CD4-positive, alpha-beta T cell treated with Interleukin-12 subunit alpha and Interleukin-12 subunit beta, for 1 hour (primary cell): ENCODE data around the gene GPR75.
"Not testable (repeated sequence)": the region's sequence is repeated elsewhere in the genome, so short reads cannot be mapped to it uniquely, and the experiment has no call there.

Source experiments
- DNase-seq: peaks from one replicate; pipeline ENCODE4 v3.0.0-alpha.2; 2020

Gene GPR75

DNA sequence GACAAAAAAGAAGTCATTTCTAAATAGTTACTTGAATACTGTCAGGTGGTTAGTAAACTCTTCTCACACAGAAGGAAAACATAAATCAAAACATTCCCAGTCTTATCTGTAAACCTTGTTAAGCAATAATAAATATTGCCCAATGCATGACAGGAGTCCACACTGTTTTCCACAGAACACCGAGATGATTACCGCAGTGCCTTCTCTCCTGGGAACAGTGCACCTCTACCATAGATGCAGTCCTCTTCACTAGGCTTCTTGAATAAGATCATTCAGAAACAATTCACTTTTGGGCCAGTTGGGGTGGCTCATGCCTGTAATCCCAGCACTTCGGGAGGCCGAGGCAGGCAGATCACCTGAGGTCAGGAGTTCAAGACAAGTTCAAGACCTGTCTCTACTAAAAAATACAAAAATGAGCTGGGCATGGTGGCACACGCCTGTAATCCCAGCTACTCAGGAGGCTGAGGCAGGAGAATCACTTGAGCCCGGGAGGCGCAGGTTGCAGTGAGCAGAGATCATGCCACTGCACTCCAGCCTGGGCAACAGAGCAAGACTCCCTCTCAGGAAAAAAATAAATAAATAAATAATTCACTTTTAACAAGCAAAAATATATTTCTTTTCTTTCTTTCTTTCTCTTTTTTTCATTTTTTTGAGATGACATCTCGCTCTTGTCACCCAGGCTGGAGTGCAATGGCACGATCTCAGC is 8.6 kb downstream of the GPR75 start:
- DNase-seq: not testable (repeated sequence)

DNA sequence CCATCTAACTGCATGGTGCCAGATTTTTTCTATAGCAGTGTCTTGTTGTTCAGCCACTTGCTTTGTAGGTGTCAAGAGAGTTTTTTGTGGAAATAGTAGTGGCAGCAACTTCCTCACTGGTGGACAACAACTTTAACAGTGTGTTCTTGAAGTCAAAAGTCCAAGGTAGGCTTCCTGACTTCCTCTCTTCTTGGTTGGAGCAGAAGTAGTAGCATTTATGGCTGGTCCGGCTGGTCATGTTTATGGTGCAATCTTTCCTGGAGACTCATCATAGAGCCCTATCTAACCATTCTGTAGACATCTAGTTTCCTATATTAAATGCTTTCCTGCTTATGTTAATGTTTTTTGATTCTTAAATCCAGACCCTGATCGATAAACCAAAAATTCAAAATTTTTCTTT is 11.7 kb downstream of the GPR75 start:
- no peak for DNase-seq

DNA sequence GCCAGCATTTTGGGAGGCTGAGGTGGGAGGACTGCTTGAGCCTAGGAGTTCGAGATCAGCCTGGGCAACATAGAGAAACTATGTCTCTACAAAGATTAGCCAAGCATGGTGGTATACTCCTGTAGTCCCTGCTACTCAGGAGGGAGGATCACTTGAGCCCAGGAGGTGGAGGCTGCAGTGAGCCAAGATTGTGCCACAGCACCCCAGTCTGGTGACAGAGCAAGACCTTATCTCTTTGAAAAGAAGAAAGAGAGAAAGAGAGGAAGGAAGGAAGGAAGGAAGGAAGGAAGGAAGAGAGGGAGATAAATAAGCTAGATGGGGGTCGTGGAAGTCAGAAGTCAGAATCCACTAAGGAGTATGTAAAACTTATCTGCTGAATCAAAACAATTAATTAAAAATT is 16.2 kb downstream of the GPR75 start:
- no peak for DNase-seq

DNA sequence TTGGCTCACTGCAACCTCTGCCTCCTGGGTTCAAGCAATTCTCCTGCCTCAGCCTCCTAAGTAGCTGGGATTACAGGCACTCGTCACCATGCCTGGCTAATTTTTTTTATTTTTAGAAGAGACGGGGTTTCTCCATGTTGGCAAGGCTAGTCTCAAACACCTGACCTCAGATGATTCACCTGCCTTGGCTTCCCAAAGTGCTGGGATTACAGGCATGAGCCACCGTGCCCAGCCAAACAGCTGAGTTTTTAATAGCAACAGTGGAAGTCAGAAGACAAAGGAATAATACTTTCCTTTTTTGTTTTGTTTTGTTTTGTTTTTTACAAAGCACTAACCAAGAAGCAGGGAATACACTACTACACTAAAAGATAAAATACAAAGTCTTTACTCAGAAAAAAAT is 16.9 kb downstream of the GPR75 start:
- DNase-seq: no peak

DNA sequence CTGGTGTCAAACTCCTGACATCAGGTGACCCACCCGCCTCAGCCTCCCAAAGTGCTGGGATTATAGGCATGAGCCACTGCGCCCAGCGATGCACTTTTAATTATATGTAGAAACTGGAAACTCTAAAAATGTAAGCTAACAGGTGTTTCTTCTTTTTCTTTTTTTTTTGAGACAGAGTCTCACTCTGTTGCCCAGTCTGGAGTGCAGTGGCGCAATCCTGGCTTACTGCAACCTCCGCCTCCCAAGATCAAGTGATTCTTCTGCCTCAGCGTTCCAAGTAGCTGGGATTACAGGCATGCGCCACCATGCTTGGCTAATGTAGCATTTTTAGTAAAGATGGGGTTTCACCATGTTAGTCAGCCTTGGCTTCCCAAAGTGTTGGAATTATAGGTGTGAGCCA is 18.1 kb downstream of the GPR75 start:
- DNase-seq: not testable (repeated sequence)

DNA sequence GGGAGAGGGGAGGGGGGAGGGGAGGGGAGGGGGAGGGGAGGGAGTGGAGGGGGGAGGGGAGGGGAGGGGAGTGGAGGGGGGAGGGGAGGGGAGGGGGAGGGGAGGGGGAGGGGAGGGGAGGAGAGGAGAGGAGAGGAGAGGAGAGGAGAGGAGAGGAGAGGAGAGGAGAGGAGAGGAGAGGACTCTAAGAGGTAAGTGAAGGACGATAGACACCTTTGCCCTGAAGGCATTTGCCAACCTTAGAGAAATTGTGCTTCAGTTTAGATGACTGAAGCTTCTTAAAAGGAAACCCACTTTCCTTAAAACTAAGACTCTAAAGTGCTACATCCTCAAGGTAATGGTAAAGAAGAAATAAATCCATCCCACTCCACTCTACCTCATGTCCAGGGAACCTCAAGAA is 19.2 kb downstream of the GPR75 start:
- DNase-seq: no peak

DNA sequence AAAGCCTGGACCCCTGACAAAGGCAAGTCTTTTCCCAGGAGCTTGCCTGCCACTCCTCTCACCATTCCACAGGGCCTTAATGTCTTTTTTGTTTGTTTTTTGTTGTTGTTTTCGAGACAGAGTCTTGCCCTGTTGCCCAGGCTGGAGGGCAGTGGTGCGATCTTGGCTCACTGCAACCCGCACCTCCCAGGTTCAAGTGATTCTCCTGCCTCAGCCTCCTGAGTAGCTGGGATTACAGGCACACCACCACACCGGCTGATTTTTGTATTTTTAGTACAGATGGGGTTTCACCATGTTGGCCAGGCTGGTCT is 29.8 kb downstream of the GPR75 start:
- not testable (repeated sequence) for DNase-seq

DNA sequence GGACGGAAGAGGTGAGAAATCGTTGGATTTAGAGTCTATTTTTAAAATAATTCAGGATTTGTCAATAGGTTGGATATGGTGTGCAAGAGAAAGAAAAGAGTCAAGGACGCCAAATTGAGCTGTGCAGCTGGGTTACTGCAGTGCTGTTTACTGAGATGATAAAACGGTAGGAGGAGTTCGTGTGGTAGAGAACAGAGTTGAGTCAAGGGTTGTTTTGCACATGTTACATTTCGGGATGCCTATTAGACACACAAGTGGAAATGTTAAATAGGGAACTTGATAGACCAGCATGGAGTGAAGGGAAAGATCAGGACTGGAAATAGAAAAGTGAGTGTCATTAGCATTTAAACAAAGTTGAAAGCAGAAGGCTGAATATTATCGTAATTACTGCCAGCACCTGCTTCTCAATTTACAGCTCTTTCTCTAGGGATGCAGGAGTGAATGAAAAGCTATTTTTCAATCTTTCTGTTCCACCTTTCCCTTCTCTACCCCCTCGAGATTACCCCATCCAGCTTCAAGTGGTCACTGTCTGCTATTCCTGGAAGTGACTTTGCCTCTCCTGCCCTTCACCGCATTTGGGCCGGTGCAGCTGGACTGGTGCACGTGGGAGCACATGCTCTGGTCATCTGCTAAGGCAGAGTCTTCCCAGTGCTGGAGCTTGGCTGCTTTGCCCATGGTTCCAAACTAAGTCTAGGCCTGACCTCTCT is 30.3 kb downstream of the GPR75 start:
- DNase-seq: no peak

DNA sequence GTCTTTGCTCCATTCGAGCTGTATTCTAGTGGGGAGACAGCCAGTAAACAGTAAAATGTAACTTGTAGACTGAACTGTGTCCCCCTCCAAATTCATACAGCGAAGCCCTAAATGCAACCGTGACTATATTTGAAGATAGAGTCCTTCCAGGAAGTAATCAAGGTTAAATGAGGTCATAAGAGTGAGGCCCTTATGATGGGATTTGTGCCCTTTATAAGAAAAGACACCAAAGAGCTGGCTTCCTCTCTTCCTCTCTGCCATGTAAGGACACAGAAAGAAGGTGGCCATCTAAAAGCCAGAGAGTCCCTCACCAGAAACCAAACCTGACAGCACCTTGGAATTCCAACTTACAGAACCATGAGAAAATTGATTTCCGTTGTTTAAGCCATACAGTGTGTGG is 31.4 kb downstream of the GPR75 start:
- DNase-seq: no peak

DNA sequence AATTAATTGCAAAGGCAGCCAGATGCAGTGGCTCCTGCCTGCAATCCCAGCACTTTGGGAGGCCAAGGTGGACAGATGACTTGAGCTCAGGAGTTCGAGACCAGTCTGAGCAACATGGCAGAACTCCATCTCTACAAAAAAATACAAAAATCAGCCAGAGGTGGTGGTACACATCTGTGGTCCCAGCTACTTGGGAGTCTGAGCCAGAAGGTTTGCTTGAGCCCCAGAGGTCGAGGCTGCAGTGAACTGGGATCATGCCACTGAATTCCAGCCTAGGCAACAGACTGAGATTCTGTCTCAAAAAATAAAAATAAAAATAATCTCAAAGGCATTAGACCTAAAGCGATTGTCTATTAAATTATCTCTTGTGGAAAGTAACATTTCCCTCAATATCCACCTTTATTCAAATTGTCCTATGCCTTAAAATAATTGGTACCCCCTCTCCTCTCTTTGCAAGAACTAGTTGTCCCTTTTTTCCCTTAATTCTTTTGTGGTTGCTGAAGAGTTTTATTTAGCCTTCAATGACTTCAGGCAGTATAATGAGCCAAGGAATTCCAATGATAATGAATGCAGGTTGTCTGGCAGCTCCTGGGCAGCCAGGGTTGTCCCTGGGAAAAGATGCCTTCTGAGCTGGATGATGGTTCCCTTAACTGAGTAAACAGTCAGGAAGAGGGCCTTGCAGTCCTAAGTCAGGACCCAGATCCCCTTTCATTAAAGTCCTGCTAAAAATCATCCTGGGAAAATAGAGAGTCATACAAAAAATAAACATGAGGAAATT is 32.2 kb downstream of the GPR75 start:
- DNase-seq: no peak

DNA sequence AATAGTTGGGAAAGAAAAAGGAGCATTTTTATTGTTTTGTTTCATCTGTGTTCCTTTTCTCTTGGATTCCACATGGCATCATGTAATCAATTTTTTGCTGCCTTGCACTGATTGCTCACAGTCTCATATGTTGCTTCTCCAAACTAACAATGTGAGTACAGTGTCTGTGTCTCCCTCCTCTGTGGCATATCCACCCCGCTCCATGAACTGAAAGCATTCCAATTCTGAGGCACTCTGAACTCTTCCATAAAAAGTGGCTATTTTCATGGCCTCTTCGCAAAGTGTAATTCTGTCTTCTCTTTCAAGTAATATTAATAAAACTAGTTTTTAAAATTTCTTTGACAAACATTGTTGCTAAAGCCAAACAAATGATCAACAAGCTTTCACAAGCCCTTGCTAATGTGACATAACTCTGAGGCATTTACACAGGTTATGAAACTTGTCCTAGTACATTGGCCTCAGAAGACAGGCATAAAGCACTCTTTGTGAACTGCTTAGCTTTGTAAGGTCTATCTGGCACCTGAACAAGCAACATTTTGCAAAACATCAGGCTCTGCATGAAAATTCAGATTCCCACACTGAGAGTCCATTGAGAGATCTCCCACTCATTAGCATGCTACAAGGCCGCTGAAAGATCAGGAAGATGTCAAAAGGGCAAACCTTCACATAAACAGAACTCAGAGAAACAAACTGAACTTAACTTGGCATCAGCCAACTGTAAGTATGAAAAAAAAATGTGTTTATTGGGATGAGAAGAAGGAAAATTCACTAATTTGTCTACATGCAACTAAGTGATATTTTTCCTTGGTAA is 33.0 kb downstream of the GPR75 start:
- no peak for DNase-seq

DNA sequence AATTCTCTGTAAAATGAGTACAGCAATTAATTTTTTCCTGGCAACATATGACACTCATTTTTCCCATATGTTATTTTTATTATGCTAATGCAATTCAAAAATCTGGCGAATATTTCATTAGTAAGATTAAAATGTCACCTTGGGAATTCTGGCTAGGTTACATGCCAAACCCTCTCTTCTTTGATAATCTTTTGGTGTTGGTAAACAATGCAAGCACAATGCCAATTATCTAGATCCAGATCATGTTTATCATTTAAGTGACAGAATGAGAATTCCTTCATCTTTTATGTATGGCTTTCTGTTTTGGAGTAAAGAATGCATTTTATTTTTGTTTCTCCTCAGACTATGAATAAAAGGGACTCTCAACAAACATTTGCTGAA is 33.7 kb downstream of the GPR75 start:
- DNase-seq: no peak

DNA sequence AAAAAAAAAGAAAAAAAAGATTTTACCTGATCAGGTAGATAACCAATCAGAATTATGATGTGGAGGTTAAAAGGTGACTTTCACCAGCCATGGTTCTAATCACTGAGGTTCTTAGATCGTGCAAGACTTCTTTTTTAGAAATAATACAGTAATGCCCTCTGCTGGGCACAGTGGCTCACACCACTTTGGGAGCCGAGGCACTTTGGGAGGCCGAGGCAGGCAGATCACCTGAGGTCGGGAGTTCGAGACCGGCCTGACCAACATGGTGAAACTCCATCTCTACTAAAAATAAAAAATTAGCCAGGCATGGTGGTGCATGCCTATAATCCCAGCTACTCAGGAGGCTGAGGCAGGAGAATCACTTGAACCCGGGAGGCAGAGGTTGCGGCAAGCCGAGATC is 36.1 kb downstream of the GPR75 start:
- peak; percentile 2 for DNase-seq

DNA sequence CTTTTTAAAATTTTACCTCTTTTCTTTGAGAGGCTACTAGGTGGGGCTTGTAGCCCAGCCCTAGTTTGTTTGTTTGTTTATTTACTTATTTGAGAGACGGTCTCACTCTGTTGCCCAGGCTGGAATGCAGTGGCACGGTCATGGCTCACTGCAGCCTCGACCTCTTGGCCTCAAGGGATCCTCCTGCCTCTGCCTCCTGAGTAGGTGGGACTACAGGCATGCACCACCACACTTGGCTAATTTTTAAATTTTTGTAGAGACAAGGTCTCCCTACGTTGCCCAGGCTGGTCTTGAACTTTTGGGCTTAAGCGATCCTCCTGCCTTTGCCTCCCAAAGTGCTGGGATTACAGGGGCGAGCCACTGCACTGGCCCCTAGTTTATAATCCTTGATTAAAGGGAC is 38.0 kb downstream of the GPR75 start:
- no peak for DNase-seq

DNA sequence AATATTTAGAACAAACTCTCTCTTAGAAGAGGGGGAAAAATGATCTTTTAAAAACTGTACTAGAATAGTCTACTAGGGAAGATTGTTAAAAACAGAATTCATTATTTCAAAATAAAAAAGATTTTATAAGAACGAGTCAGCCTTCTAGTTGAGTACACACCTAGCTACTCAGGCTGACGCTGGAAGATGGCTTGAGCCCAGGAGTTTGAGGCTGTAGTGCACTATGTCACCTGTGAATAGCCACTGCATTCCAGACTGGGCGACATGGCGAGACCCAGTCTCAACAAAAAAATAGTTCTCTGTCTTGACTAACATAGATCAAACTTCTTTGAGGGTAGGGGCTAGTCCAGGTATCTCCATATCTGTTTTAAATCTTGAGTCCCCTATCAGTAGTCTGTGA is 39.1 kb downstream of the GPR75 start:
- DNase-seq: no peak

DNA sequence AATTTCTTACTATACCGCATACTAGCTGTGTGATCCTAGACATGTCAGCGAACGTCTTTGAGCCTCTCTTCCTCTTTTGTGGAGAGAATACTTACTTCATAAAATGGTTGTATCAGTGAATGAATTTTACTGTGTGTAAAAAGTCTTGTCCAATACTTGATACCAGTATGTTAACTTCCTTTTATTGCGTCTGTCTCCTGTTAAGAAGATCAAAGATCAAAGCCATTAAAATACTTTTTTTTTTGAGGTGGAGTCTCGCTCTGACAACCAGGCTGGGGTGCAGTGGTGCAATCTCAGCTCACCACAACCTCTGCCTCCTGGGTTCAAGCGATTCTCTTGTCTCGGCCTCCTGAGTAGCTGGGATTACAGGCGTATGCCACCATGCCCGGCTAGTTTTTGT is 39.7 kb downstream of the GPR75 start:
- DNase-seq: no peak

DNA sequence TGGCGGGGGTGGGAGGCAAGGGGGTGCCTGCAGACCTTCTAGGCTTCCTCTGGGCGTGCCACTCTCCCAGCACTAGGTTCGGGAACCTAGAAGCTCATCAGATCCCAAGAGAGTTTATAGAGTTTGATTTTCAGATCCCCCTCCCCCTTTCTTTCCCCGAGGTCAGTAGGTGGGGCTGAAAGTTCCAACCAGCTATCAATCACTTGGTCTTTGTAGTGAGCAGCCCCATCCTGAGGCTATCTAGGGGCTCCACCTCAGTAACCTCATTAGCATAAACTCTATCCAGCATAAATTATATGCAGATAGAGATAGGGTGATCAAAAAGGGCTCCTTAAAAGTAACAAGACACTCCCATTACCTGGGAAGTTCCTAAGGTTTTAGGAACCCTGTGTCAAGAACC is 40.1 kb downstream of the GPR75 start:
- DNase-seq: no peak

DNA sequence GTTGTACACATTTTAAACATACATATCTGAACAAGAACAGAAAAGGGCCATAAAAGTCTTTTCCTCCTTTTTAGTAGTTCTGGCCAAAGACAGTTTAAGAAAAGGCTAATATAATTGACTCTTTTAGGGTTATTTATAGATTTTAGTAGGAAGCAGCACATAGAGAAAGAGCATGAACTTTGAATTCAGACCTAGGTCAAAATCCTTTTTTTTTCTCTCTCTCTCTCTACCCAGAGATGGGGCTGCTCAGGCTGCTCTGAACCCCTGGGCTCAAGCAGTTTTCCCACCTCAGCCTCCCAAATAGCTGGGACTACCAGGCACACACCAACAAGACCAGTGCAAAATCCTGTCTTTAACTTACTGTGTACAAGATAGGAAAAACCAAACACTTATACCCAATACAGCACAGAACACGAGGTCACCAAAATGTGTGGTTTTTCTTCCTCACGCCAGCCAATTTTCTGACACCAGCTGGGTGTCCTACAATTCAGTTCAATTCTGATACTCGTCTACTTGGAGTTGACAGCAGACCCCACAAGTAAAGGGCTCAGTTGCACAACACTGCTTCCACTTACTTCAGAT is 40.8 kb downstream of the GPR75 start:
- DNase-seq: no peak

DNA sequence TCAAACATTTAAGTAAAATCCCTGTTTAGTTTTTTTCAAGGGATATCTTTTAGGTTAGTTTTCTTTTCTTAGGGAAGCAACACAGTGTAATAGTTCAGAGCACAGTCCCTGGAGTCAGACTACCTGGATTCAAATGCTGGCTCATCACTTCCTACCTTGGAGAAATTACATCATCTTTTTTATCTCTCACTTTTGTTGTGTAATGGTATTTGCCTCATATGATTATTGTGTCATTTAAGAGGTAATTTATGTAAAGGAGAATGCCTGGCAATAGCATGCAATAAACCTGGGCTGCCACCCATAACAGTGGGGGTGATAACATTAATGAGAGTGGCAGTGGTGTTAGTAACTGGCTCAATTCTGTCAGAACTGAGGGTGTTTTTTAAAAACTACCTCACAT is 46.6 kb downstream of the GPR75 start:
- DNase-seq: no peak

DNA sequence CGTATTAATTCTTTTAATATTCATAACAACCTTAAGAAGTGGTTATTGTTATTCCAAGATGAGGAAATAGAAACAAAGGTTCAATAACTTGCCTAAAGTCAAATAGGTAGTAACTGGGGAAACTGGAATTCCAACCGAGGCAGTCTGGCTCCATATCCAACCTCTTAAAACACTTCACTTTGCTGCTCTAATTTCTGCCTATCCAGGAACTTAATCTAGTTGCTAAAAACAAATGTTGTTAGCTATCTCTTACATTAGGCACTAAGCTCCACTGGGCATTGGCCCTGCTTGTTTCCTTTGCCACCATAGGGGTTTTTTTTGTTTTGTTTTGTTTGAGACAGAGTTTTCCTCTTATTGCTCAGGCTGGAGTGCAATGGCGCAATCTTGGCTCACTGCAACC is 48.2 kb downstream of the GPR75 start:
- no peak for DNase-seq
